PC-3 (cell line): ENCODE results near the gene CENPT. TPM values are rescaled to one million over a fixed set of nuclear protein-coding genes. Genes with fewer than 3 reads are reported as not detected.

Experiments
- ATAC-seq: fragments of 200-7000 bp; cut with Tn5 transposase; 2 replicates; pipeline ENCODE4 v1.9.1; 2020; ENCODE audit warnings: mild to moderate bottlenecking, moderate library complexity
- BruUV-seq: library from RNA; stranded (reverse); fragments of 400-500 nt; replicated peaks from 2 replicates; lab custom pipeline; 2021; lab: Mats Ljungman, UMichigan
- CTCF ChIA-PET: fragments of 300-600 bp; sonication (Branson Sonifier 250); formaldehyde crosslinking; loops from one replicate; lab custom pipeline; 2022; ENCODE audit warnings: antibody characterized with exemption; lab: Charles Lee
- POLR2A ChIA-PET: fragments of 300-600 bp; sonication (Branson Sonifier 250); formaldehyde crosslinking; loops from one replicate; lab custom pipeline; 2022; ENCODE audit warnings: antibody characterized with exemption; ENCODE audit not compliant: unreplicated experiment; lab: Charles Lee
- DNase-seq: peaks from one replicate; pipeline ENCODE4 v3.0.0-alpha.2; 2015
- H2AFZ ChIP-seq: fragments of 300-600 bp; sonication (generic); 2 replicates; pipeline ENCODE4 v1.6.0; 2016; ENCODE audit warnings: antibody characterized with exemption, low read length
- H3F3A ChIP-seq: fragments of 300-600 bp; sonication (generic); one replicate; pipeline ENCODE4 v1.6.0; 2017; ENCODE audit warnings: antibody characterized with exemption, low read length, control low read depth, mild to moderate bottlenecking; ENCODE audit not compliant: unreplicated experiment
- H3K27ac ChIP-seq: fragments of 300-600 bp; sonication (generic); 2 replicates; pipeline ENCODE4 v1.5.1; 2016; ENCODE audit warnings: mild to moderate bottlenecking, low read length
- H3K27me3 ChIP-seq: fragments of 300-600 bp; sonication (generic); 2 replicates; pipeline ENCODE4 v1.6.1; 2016; ENCODE audit warnings: low read length, mixed read lengths
- H3K36me3 ChIP-seq: fragments of 300-600 bp; sonication (generic); 2 replicates; pipeline ENCODE4 v1.6.1; 2016; ENCODE audit warnings: low read depth, mixed run types, low read length, mixed read lengths
- H3K4me1 ChIP-seq: fragments of 300-600 bp; sonication (generic); 2 replicates; pipeline ENCODE4 v1.5.1; 2016; ENCODE audit warnings: low read length; ENCODE audit not compliant: insufficient read depth
- H3K4me2 ChIP-seq: fragments of 300-600 bp; sonication (generic); 2 replicates; pipeline ENCODE4 v1.6.0; 2016; ENCODE audit warnings: low read length
- H3K4me3 ChIP-seq: fragments of 300-600 bp; sonication (generic); 2 replicates; pipeline ENCODE4 v1.5.1; 2016; ENCODE audit warnings: mild to moderate bottlenecking, low read length, mixed read lengths
- H3K79me2 ChIP-seq: fragments of 300-600 bp; sonication (generic); 2 replicates; pipeline ENCODE4 v1.6.1; 2017; ENCODE audit warnings: low read length, mixed read lengths
- H3K9ac ChIP-seq: fragments of 300-600 bp; sonication (generic); 2 replicates; pipeline ENCODE4 v1.6.0; 2016; ENCODE audit warnings: mild to moderate bottlenecking, low read length
- H3K9me2 ChIP-seq: fragments of 300-600 bp; sonication (generic); replicated peaks from 2 replicates; pipeline ENCODE4 v1.6.1; 2016; ENCODE audit warnings: mixed run types, low read length, mixed read lengths
- H3K9me3 ChIP-seq: fragments of 300-600 bp; sonication (generic); 2 replicates; pipeline ENCODE4 v1.6.1; 2016; ENCODE audit warnings: low read length, mixed read lengths
- H4K20me1 ChIP-seq: fragments of 300-600 bp; sonication (generic); 2 replicates; pipeline ENCODE4 v1.6.1; 2016; ENCODE audit warnings: low read length, mixed read lengths
- EZH2 ChIP-seq: fragments of 300-600 bp; sonication (generic); IDR thresholded peaks from one replicate; pipeline ENCODE4 v1.6.1; 2017; ENCODE audit warnings: antibody characterized with exemption, mild to moderate bottlenecking, low read length; ENCODE audit not compliant: unreplicated experiment
- EZH2phosphoT487 ChIP-seq: fragments of 300-600 bp; sonication (generic); IDR thresholded peaks from 2 replicates; pipeline ENCODE4 v1.6.1; 2018; ENCODE audit warnings: mild to moderate bottlenecking, antibody characterized with exemption, low read length, borderline replicate concordance
- intact Hi-C: fragments of 100-400 bp; cut with micrococcal nuclease; formaldehyde crosslinking; loops from 2 replicates; pipeline ENCODE4 v1.9.0; 2023
- total RNA-seq: library from RNA; depleted of rRNA; stranded (reverse); fragments of >200 nt; gene quantifications from 2 replicates; pipeline ENCODE4 v1.2.3, GENCODE V29; 2014
- TF ChIP-seq, protein P1 (sequence below): fragments of 300-600 bp; sonication (generic); conservative IDR thresholded peaks from 2 replicates; pipeline ENCODE4 v1.5.1; 2017; ENCODE audit warnings: antibody characterized with exemption, low read depth, mild to moderate bottlenecking, low read length

The CENPT gene
- total RNA-seq, 1 experiment from 2014 or later: 35.1 TPM

DNA sequence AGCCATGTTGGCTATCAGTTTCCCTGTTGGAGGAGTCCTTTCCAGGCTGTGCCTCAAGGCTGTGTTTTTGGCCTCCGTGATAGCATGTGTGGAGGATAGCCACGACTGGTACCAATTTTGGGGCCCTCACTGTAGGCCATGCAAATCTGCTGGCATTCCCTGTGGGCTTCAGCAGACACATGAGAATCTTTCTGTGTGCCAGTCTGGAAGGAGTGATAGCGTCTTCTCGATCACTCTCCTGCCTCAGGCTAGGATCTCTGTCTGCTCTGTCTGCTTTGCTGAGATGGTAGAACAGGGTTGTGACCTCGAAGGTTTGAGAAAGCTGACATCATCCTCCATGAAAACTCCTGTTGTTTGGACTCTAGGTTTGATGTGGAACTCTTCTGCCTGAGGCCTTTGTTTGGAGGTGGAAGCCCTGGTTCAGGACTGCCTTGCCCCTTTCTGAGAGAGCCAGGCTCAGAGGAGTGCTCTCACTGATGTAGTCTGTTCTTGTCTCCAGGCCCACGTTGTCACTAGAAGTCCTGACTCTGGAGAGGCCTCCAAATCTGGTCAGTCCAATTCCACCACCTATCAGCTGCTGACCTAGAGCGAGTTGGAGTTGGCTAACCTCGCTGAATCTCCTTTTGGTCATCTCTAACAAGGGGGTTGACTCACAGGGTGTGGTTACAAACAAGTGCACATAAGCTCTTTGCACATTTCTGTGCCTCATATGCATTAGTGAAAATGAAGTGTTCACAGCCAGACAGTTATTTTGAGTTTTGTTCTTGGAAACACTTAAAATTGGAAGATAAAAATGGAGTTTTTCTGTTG, 13.3 kb upstream of the CENPT start:
- CTCF ChIA-PET: interaction anchor here (0.9 kb wide), 1 partner anchor 44 kb away, joined by 5 read pairs; no protein-coding TSS in a partner anchor
- no peak overlapping the region for H2AFZ ChIP-seq
- H3K79me2 ChIP-seq: peaks cover 92% of the 10 kb centered on the region
- no peaks in the 10 kb centered on the region for H3F3A ChIP-seq
- no peaks in the 10 kb centered on the region for H3K27me3 ChIP-seq
- H3K27ac ChIP-seq: peak overlapping the region; percentile 87
- H4K20me1 ChIP-seq: peaks cover 7% of the 10 kb centered on the region; the same call in 1 of the 2 replicates
- H3K4me1 ChIP-seq: peaks cover 41% of the 10 kb centered on the region
- H3K9ac ChIP-seq: peak overlapping the region; percentile 36
- intact Hi-C loops: loop anchor here (2.0 kb wide), 1 partner anchor 14 kb away; the partner anchor contains the start of genes CENPT and NUTF2
- H3K9me3 ChIP-seq: no peaks in the 10 kb centered on the region
- peaks cover 15% of the 10 kb centered on the region for H3K36me3 ChIP-seq
- DNase-seq: peak; percentile 68
- BruUV-seq: TSS peak; percentile 84
- TF ChIP-seq EZH2phosphoT487: no peak
- no peak for TF ChIP-seq EZH2
- TF ChIP-seq, protein P1, sequence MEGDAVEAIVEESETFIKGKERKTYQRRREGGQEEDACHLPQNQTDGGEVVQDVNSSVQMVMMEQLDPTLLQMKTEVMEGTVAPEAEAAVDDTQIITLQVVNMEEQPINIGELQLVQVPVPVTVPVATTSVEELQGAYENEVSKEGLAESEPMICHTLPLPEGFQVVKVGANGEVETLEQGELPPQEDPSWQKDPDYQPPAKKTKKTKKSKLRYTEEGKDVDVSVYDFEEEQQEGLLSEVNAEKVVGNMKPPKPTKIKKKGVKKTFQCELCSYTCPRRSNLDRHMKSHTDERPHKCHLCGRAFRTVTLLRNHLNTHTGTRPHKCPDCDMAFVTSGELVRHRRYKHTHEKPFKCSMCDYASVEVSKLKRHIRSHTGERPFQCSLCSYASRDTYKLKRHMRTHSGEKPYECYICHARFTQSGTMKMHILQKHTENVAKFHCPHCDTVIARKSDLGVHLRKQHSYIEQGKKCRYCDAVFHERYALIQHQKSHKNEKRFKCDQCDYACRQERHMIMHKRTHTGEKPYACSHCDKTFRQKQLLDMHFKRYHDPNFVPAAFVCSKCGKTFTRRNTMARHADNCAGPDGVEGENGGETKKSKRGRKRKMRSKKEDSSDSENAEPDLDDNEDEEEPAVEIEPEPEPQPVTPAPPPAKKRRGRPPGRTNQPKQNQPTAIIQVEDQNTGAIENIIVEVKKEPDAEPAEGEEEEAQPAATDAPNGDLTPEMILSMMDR: no peak
- peak overlapping the region; percentile 44 for H3K4me2 ChIP-seq
- 0 out of 2 replicates have a peak overlapping the region, but pooled peaks have one; percentile 24 for H3K4me3 ChIP-seq
- ATAC-seq: peak; percentile 48
- H3K9me2 ChIP-seq: no peaks in the 10 kb centered on the region
- POLR2A ChIA-PET: interaction anchor here (0.7 to 0.9 kb wide), 2 partner anchors 14 to 44 kb away, joined by 4 to 5 read pairs; partner anchors contain the start of gene NUTF2

DNA sequence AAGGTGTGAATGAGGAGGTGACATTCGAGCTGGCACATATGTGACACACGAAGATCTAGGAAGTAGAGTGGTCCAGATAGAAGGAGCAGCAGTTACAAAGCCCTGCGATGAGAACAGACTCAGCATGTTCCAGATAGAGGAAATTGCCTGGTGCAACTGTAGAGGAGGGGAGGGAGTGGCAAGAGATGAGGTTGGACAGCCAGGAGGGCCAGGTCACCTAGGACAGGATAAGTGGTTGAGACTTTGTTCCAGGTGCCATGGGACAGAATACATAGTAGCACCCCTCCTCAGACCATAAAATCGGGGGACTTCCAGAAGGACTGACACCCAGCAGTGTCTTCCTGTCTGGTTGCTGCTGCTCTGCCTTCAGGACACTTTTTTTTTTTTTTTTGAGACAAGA, 11.0 kb upstream of the CENPT start:
- H3K4me1 ChIP-seq: peaks cover 41% of the 10 kb centered on the region
- TF ChIP-seq, protein P1: no peak
- TF ChIP-seq EZH2 (no peak), EZH2phosphoT487 (no peak)
- peak overlapping the region; percentile 64 for H3K4me2 ChIP-seq

More for the DNA sequence above, 11.0 kb upstream of the CENPT start:
- Histone ChIP-seq H3K27ac (peak overlapping the region; percentile 97), H3K9ac (peak overlapping the region; percentile 81), H3K27me3 (no peaks in the 10 kb centered on the region), H3K36me3 (peaks cover 10% of the 10 kb centered on the region), H3K9me2 (no peaks in the 10 kb centered on the region), H2AFZ (no peak overlapping the region), H4K20me1 (peaks cover 7% of the 10 kb centered on the region; the same call in 1 of the 2 replicates), H3K4me3 (no peak overlapping the region), H3K9me3 (no peaks in the 10 kb centered on the region), H3K79me2 (peaks cover 97% of the 10 kb centered on the region), H3F3A (no peaks in the 10 kb centered on the region)
- ChIA-PET CTCF (no interaction called here), POLR2A (no interaction called here)
- intact Hi-C loops: no loop called here
- DNase-seq: no peak
- no peak for ATAC-seq
- TSS peak; percentile 78 for BruUV-seq
